BLaER1 treated with 17β-estradiol and CSF1 and Interleukin-3, amounts not matched to agents 10 nM and 100 nM (cell line): Measurements from ENCODE around the gene PTDSS2.

Experiments
- H3K27ac ChIP-seq, 11 experiments: shearing (Covaris generic); formaldehyde crosslinking; 2 replicates each; pipeline ENCODE4 v1.8.1; 2022
- H3K27me3 ChIP-seq, 11 experiments: shearing (Covaris generic); formaldehyde crosslinking; 2 replicates each; pipeline ENCODE4 v1.8.1; 2022
- H3K36me3 ChIP-seq, 11 experiments: shearing (Covaris generic); formaldehyde crosslinking; 2 replicates each; pipeline ENCODE4 v1.8.1; 2022
- H3K4me1 ChIP-seq, 10 experiments: shearing (Covaris generic); formaldehyde crosslinking; 2 replicates each; pipeline ENCODE4 v1.8.1; 2022
- H3K4me2 ChIP-seq, 11 experiments: shearing (Covaris generic); formaldehyde crosslinking; 2 replicates each; pipeline ENCODE4 v1.8.1; 2022
- H3K4me3 ChIP-seq, 10 experiments: shearing (Covaris generic); formaldehyde crosslinking; 2 replicates each; pipeline ENCODE4 v1.8.1; 2022
- H3K9ac ChIP-seq, 11 experiments: shearing (Covaris generic); formaldehyde crosslinking; 2 replicates each; pipeline ENCODE4 v1.8.1; 2022
- H3K9me3 ChIP-seq, 11 experiments: shearing (Covaris generic); formaldehyde crosslinking; replicated peaks in 1 of 11; 2 replicates each; pipeline ENCODE4 v1.8.1; 2022
- H4K20me1 ChIP-seq, 11 experiments: shearing (Covaris generic); formaldehyde crosslinking; 2 replicates each; pipeline ENCODE4 v1.8.1; 2022
- Cebpa-rat ChIP-seq, 11 experiments: shearing (Covaris generic); IDR thresholded peaks; 2 replicates each; pipeline ENCODE4 v1.8.1; 2022

Gene PTDSS2

GRCh38 chr11:473415-473814, 23.3 kb downstream of the PTDSS2 start:
- H3K36me3 ChIP-seq = peaks cover 16 to 62% (median 34%) of the 10 kb centered on the region in 11 experiments; a peak in 21 of 22 replicates
- H3K4me1 ChIP-seq = peaks cover 0 to 38% (median 6%) of the 10 kb centered on the region in 10 experiments; a peak in 13 of 20 replicates
- no peak for TF ChIP-seq Cebpa-rat (IDR thresholded peaks at IDR 0.05)
- H3K27me3 ChIP-seq = no peaks in the 10 kb centered on the region
- H3K4me2 ChIP-seq = no peak overlapping the region
- no peak overlapping the region for H3K4me3 ChIP-seq
- H3K9ac ChIP-seq = no peak overlapping the region
- no peaks in the 10 kb centered on the region for H3K9me3 ChIP-seq
- H3K27ac ChIP-seq = no peak overlapping the region
- peaks cover 0 to 95% (median 57%) of the 10 kb centered on the region in 11 experiments; a peak in 16 of 22 replicates for H4K20me1 ChIP-seq

DNA sequence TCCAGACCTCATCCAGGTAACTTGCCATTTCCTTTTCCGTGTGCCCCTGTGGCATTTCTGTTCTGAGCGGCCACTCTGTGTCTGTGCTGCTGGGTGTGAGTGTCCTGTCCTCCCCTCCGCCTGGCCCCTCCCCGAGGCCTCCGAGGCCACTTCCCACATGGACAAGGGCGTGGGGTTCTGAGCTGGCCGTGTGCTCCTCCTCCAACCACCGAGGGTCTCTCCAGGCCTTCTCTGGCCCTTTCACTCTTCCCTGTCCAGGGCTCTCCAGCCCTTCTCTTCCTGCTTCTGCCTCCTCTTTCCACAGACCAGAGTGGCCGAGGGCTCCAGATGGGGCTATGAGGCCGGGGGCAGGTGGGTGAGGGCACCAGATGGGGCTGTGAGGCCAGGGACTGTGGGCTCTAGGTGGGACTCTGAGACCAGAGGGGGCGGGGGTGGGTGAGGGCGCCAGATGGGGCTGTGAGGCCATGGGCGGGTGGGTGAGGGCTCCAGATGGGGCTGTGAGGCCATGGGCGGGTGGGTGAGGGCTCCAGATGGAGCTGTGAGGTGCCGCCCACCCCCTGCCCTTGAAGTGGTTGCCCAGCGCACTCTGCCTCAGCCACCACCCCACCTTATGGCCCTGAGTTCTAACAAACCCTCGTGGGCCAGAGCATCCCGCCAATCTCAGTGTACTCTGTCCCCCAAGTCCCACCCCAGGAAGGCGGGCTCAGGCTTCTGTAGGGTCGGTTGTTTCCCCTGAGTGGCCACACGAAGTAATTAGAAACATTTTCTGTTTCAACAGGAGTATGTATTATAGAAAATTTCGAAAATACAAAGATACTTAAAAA, 24.1 kb downstream of the PTDSS2 start:
- Histone ChIP-seq H3K27me3 (no peaks in the 10 kb centered on the region), H3K27ac (no peak overlapping the region), H3K4me2 (no peak overlapping the region), H3K36me3 (peaks cover 16 to 69% (median 40%) of the 10 kb centered on the region in 11 experiments; a peak in 21 of 22 replicates), H4K20me1 (peaks cover 0 to 98% (median 59%) of the 10 kb centered on the region in 11 experiments; a peak in 17 of 22 replicates), H3K9me3 (no peaks in the 10 kb centered on the region), H3K4me3 (no peak overlapping the region), H3K9ac (no peak overlapping the region), H3K4me1 (peaks cover 0 to 31% (median 7%) of the 10 kb centered on the region in 10 experiments; a peak in 14 of 20 replicates)
- no peak for TF ChIP-seq Cebpa-rat (IDR thresholded peaks at IDR 0.05)

- no peak overlapping the region for H3K4me3 ChIP-seq
- no peak overlapping the region for H3K27ac ChIP-seq
- H3K4me1 ChIP-seq = peaks cover 0 to 22% (median 5%) of the 10 kb centered on the region in 10 experiments; a peak in 14 of 20 replicates
- no peaks in the 10 kb centered on the region; a peak in 1 of 22 replicates for H3K9me3 ChIP-seq
- H3K36me3 ChIP-seq = peaks cover 19 to 76% (median 45%) of the 10 kb centered on the region in 11 experiments; a peak in 21 of 22 replicates
- no peak overlapping the region for H3K4me2 ChIP-seq
- peaks cover 0 to 95% (median 57%) of the 10 kb centered on the region in 11 experiments; a peak in 17 of 22 replicates for H4K20me1 ChIP-seq
- no peak for TF ChIP-seq Cebpa-rat (IDR thresholded peaks at IDR 0.05)
- H3K27me3 ChIP-seq = no peaks in the 10 kb centered on the region
- no peak overlapping the region for H3K9ac ChIP-seq
These were observed 24.9 kb downstream of the PTDSS2 start for GRCh38 chr11:474914-475506.

- no peak overlapping the region for H3K9ac ChIP-seq
- peaks cover 0 to 87% (median 55%) of the 10 kb centered on the region in 11 experiments; a peak in 17 of 22 replicates for H4K20me1 ChIP-seq
- H3K36me3 ChIP-seq = peaks cover 19 to 83% (median 51%) of the 10 kb centered on the region in 11 experiments
- no peak overlapping the region for H3K4me3 ChIP-seq
- H3K9me3 ChIP-seq = peaks cover 0 to under 1% (median 0%) of the 10 kb centered on the region in 11 experiments; a peak in 2 of 22 replicates
- no peak overlapping the region for H3K4me2 ChIP-seq
- H3K27ac ChIP-seq = peak overlapping the region in 1 of 11 experiments; percentile 9; a peak in 1 of 22 replicates
- H3K4me1 ChIP-seq = peaks cover 0 to 13% (median 2%) of the 10 kb centered on the region in 10 experiments; a peak in 8 of 20 replicates
- TF ChIP-seq Cebpa-rat (IDR thresholded peaks at IDR 0.05) = no peak
- no peaks in the 10 kb centered on the region for H3K27me3 ChIP-seq
These were observed 25.9 kb downstream of the PTDSS2 start for GRCh38 chr11:475941-476340.

- H3K4me1 ChIP-seq = peaks cover 0 to 8% (median 2%) of the 10 kb centered on the region in 10 experiments; a peak in 8 of 20 replicates
- peaks cover 0 to 82% (median 54%) of the 10 kb centered on the region in 11 experiments; a peak in 17 of 22 replicates for H4K20me1 ChIP-seq
- peaks cover 21 to 83% (median 55%) of the 10 kb centered on the region in 11 experiments for H3K36me3 ChIP-seq
- H3K9me3 ChIP-seq = peaks cover 0 to 5% (median 0%) of the 10 kb centered on the region in 11 experiments; a peak in 2 of 22 replicates
- no peak overlapping the region for H3K9ac ChIP-seq
- no peak overlapping the region for H3K4me3 ChIP-seq
- no peak for TF ChIP-seq Cebpa-rat (IDR thresholded peaks at IDR 0.05)
- no peak overlapping the region for H3K27ac ChIP-seq
- H3K4me2 ChIP-seq = no peak overlapping the region
- no peaks in the 10 kb centered on the region for H3K27me3 ChIP-seq
These were observed 26.3 kb downstream of the PTDSS2 start for GRCh38 chr11:476416-476815.

DNA sequence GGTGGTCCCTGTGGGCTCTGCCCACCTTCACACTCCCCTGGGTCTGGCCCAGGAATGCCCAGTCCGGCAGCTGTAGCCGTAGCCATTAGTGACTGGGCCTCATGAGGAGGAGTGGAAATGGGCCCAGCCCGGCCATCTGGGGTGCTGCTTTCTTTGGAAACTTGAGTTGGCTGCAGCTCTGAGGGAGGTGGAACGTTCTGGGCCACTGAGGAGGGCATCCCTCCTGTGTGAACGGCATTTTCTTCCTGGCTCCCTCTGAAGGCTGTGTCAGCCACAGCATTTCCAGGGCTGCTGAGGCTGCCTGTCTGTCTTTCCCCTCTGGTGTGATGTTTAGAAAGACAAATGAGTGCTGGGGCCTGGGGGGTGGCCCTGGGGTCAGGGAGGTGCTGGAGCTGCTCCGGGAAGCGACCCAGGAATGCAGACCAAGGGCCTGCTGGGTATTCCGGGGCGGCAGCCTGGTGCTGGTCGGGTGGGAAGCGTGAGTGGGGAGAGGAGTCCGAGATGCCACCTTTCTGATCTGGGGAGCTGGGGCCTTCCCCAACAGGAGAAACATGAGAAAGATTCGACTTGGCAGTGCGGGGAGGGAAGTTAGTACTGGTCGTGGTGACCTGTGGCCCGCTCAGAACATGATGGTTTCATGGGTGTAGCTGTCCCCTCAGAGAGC, 27.1 kb downstream of the PTDSS2 start:
- Histone ChIP-seq H3K4me3 (no peak overlapping the region), H3K9me3 (peaks cover 1 to 11% (median 4%) of the 10 kb centered on the region in 11 experiments; a peak in 20 of 22 replicates), H3K9ac (no peak overlapping the region), H3K4me2 (no peak overlapping the region), H4K20me1 (peaks cover 0 to 74% (median 46%) of the 10 kb centered on the region in 11 experiments; a peak in 17 of 22 replicates), H3K4me1 (peaks cover 0 to 7% (median 0%) of the 10 kb centered on the region in 10 experiments; a peak in 4 of 20 replicates), H3K27ac (no peak overlapping the region), H3K27me3 (no peaks in the 10 kb centered on the region), H3K36me3 (peaks cover 26 to 87% (median 55%) of the 10 kb centered on the region in 11 experiments)
- TF ChIP-seq Cebpa-rat (IDR thresholded peaks at IDR 0.05) = no peak

- Histone ChIP-seq H3K27ac (no peak overlapping the region), H3K4me1 (peaks cover 0 to 7% (median 0%) of the 10 kb centered on the region in 10 experiments; a peak in 2 of 20 replicates), H3K36me3 (peaks cover 20 to 91% (median 56%) of the 10 kb centered on the region in 11 experiments), H3K4me2 (peak overlapping the region in 1 of 11 experiments; percentile 10; a peak in 1 of 22 replicates), H3K9ac (no peak overlapping the region; a peak in 1 of 22 replicates), H4K20me1 (peaks cover 0 to 65% (median 34%) of the 10 kb centered on the region in 11 experiments; a peak in 17 of 22 replicates), H3K27me3 (no peaks in the 10 kb centered on the region), H3K4me3 (no peak overlapping the region), H3K9me3 (peaks cover 6 to 24% (median 16%) of the 10 kb centered on the region in 11 experiments; a peak in 20 of 22 replicates)
- no peak for TF ChIP-seq Cebpa-rat (IDR thresholded peaks at IDR 0.05)
These were observed 29.2 kb downstream of the PTDSS2 start for GRCh38 chr11:479311-479710.

DNA sequence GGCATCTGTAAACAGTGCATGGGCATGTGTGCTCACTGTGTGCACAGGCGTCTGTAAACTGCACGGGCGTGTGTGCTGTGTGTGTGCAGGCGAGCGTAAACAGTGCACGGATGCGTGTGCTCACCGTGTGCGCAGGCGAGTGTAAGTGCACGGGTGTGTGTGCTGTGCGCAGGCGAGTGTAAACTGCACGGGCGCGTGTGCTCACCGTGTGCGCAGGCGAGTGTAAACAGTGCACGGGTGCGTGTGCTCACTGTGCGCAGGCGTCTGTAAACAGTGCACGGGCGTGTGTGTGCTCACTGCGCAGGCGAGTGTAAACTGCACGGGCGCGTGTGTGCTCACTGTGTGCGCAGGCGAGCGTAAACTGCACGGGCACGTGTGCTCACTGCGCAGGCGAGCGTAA, 34.5 kb downstream of the PTDSS2 start:
- H3K27ac ChIP-seq = no peak overlapping the region
- H3K9ac ChIP-seq = no peak overlapping the region
- H3K9me3 ChIP-seq = peaks cover 6 to 31% (median 16%) of the 10 kb centered on the region in 11 experiments; a peak in 20 of 22 replicates
- H3K27me3 ChIP-seq = no peaks in the 10 kb centered on the region
- peaks cover 21 to 82% (median 53%) of the 10 kb centered on the region in 11 experiments for H3K36me3 ChIP-seq
- H3K4me1 ChIP-seq = peaks cover 0 to under 1% (median 0%) of the 10 kb centered on the region in 10 experiments; a peak in 1 of 20 replicates
- peaks cover 0 to 64% (median 29%) of the 10 kb centered on the region in 11 experiments; a peak in 16 of 22 replicates for H4K20me1 ChIP-seq
- no peak overlapping the region for H3K4me3 ChIP-seq
- no peak overlapping the region for H3K4me2 ChIP-seq
- TF ChIP-seq Cebpa-rat (IDR thresholded peaks at IDR 0.05) = no peak
